GM19328 (cell line): ENCODE data around the gene FCRL2.
A peak's percentile ranks its signal among the peaks of the same experiment; 100 is the strongest.

Experiments
- ATAC-seq: cut with Tn5 transposase; IDR thresholded peaks from one replicate; pipeline ENCODE4 v1.9.1; 2021; ENCODE audit warnings: mild to moderate bottlenecking, moderate library complexity; ENCODE audit not compliant: unreplicated experiment

Gene FCRL2, protein sequence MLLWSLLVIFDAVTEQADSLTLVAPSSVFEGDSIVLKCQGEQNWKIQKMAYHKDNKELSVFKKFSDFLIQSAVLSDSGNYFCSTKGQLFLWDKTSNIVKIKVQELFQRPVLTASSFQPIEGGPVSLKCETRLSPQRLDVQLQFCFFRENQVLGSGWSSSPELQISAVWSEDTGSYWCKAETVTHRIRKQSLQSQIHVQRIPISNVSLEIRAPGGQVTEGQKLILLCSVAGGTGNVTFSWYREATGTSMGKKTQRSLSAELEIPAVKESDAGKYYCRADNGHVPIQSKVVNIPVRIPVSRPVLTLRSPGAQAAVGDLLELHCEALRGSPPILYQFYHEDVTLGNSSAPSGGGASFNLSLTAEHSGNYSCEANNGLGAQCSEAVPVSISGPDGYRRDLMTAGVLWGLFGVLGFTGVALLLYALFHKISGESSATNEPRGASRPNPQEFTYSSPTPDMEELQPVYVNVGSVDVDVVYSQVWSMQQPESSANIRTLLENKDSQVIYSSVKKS

DNA sequence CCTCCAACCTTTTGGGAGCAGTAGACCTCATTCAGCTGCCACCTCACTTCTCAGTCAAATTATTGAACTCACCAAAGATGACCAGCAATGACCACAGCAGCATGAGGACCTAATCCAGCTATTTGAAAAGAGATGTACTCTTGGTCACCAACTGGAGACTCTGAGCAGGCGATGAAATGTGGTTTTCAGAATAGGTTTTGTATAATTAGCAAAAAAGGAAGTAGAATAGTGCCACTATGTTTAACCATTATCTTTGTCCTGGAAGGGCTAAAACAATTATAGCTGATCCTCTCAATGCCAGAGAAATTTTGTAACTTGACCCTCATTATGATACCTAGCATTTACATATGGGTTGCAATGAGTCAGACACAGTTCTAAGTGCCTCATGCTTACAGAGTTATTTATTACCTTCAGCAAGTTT, at the start of gene FCRL2:
Gene FCRL2, minus strand, starts transcription at position 162 of the 421 bp plus-strand sequence. Its CDS starts 59 bp downstream, at position 103.
- no peak for ATAC-seq

DNA sequence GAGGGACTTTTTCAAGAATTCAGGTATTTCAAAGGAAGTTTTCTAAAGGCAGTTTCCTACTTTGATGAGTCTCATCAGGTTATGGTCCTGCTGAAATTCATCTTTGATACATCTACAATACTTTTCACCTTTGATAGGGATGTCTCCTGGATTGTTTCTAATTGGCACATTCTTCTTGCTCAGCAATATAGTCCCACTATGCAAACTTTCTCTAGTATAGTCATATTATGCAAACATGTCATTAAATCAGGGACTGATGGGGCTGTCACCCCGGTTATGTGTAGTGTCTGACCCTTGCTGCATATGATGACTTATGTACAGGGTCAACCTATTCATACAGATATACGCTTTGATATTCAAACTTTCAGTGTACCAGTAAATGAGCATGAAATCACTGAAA, 43.4 kb upstream of the FCRL2 start:
- ATAC-seq = no peak

DNA sequence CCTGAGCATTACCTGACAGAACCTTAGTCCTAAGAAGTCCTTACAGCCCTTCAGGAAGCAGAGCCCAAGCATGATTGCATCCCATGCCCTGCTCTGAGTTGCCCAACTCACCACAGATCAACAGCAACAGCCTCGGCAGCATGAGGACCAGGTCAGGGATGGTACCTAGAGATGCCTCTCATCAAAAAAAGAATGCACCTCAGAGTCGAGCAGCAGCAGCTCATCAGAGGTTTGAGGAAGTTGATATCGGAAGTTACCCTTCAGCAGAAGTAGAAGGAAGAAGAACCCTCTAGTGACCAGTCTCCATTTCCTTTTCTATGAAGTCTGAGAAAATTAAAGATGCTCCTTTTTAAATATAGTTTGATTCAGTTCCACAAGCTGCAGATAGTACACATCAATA, 43.0 kb upstream of the FCRL2 start, which contains the start of gene FCRL1:
Gene FCRL1, minus strand, starts transcription at position 225 of the 400 bp plus-strand sequence. Its CDS starts 83 bp downstream, at position 142.
- no peak for ATAC-seq

DNA sequence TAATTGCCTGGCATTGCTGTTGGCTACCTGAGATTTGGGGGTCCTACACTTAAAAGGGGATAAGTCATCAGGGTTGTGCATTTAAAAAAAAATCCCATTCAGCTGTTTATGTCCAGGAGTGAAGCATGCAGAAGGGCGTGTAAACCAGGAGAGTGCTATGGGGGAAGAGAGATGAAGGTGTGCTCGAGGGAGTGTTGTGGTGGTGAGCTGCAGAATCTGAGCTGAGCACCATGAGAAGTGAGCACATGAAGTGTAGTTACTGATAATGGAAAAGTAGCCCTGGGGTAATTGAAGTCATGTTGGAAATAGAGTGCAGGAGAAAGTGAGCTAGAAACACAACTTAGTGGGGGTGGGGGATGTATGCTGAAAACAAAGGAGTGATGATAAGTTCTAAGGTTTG, 42.3 kb upstream of the FCRL2 start:
- no peak for ATAC-seq

DNA sequence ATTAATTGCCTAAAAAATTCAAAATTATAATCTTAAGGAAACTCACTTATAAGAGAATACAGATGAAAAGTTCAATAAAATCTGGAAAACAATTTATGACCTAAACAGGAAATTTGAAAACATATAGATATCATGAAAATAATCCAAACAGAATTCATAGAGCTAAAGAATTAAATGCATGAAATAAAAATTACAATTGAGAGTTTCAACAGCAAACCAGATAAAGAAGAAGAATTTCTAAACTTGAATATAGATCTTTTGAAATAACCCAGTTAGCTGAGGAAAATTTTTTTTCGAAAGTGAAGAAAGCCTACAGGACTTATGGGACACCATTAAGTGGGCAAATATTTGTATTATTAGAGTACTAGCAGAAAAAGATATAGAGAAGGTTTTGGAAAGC, 36.3 kb upstream of the FCRL2 start:
- ATAC-seq = no peak

DNA sequence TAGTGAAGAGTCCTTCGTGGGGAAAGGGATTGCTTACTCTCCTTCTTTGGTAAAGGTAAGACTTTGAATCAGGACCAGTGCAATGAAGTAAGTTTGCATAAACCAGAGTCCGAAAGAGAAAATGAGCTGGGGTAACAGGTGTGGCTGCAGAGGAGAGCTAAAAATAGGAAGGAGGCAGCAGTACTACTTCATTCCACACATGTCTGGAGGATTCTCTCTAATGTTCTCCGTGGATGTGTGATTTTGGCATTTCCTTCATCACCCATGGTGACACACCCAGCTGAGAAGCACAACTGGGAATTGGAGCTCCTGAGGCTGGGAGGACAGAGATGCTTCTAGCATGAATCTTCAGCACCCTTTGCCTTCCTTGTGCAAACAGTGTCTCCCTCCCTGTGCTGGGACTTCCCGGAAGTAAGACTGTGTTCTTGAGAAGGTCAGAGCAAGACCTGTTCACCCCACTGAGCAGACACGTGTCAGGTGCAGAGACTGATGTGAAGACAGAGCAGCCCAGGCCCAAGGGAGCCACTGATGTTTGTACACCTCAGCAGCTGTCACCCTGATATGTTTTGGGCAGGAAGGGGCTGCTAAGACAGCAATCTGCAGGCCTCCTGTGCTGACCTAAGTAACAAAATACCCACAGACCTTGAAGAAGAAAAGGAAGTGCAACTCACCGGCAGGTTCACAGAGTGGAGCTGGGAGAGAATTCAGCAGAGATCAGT, 29.7 kb upstream of the FCRL2 start:
- peak; percentile 90 for ATAC-seq

DNA sequence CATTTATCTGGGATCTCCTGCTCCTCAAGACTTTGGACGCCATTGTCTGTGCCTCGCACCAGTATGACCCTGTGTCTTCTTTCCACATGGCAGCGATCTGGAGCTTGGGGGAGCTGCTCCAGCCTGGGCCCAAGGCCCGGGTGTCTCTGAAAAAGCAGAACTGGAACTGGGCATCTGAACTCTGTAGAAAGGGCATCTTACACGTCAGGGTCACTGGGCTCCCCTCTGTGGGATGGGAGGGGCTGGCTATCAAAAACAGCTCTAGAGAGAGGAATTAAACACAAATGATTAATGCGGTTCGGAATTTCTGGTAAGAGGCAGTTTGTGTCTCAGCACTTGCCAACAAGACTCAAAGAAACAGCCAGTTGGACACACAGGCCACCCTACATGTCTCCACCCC, 26.9 kb upstream of the FCRL2 start:
- no peak for ATAC-seq

DNA sequence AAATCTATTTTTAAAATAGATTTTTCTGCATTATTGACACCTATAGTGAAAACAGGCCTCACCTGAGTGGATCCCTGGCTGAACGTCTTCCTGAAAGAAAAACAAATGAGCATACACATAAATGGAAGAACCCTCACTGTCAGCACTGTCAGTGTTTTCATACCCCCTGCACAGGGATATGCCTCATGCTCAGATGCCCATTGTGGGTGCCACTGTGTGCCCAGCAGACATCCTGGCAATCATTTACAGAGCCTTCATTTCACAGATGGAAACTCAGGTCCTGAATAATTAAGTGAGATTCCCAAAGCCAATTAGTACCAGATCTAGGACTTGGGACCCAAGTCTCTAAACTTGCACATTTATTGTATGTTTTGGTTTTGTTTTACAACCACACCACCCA, 23.1 kb upstream of the FCRL2 start:
- ATAC-seq = no peak

DNA sequence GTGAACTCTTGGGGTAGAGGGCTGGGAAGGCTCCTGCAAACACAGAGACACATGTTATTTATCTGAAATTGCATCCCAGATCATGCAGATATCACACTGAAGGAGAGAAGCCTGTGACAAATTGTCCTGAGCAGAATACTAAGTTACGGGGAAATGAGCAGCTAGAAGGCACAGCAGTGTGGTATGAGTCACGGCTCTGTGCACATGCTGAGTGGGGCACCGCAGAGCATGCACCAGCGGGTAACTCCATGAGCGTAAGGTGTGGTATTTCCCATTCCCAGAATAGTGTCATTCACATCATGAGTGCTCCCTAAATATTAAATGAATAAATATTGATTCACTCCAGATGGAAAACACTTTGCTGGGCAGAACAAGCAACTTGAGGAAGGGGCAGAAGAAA, 21.3 kb upstream of the FCRL2 start:
- ATAC-seq = no peak

DNA sequence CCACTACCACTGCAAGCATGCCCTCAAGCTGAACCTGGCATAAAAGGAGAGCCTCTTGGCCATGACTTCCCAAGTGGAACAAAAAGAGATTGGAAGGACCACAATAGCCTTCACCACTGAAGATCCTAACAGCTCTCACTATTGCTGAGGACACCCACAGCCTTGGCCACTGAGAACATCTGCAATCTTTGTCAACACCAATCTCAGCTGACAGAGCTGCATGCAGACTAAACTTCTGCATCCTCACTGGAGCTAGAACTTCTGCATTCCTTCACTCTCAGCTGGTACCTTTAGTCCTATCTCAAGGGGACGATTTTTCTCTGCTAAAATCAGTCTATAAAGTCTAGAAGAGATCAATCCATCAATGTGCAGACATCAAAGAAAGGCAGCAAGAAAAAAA, 8.3 kb upstream of the FCRL2 start:
- no peak for ATAC-seq

DNA sequence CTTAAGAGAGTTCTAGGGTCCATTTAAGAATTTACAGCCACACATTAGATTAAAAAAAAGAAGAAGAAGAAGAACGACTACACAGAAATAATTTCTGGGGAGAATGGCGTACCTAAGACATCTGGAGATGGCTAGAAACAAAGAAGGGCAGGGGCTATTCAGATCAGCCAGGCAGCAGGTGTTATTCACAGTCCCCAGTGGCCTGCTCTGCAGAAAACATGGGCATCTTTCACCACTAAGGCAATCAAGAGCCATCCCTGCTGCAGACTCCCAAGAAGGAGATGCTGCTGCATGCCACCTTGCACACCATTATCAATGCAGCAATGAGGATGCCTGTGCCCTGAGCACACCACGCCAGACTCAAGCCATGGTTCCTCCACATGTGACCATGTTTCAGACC, 7.9 kb upstream of the FCRL2 start:
- ATAC-seq = no peak

DNA sequence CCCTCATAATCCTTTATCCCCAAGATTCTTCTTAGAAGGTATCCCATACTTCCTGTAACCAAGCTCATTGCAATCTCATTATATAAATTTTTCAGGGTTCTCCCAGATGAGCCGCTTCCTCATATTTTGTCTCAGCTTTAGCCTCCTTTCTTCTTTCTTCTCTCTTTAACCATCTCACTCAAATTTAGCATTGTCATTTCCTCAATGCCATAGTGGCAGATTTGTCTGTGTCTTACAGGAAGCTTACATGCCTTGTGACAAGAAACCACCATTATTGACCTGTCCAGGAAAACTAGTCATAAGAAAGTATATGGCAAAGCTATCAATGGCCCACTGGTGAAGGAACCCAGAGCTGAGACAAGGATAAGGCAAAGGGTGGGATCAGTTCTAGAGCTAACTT, 6.0 kb upstream of the FCRL2 start:
- no peak for ATAC-seq

DNA sequence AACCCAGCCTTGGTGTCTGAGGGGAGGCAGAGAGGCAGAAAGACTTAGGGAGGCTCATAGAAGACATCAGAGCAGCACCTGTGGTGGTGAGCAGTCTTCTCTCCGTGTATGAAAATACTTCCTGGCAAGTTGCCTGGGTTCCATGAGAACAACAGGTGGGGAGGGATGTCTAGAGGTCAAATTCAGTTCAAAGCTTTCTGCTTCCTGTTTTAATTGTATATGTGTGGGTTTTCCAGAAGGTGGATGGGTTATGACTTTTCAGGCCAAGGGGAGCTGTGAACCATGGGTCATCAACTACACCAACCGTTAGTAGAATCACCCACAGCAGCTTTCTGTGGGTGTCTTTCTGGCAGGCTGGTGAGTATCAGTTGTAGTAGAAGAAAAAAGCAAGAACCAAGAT, 4.1 kb upstream of the FCRL2 start:
- ATAC-seq = peak; percentile 61

DNA sequence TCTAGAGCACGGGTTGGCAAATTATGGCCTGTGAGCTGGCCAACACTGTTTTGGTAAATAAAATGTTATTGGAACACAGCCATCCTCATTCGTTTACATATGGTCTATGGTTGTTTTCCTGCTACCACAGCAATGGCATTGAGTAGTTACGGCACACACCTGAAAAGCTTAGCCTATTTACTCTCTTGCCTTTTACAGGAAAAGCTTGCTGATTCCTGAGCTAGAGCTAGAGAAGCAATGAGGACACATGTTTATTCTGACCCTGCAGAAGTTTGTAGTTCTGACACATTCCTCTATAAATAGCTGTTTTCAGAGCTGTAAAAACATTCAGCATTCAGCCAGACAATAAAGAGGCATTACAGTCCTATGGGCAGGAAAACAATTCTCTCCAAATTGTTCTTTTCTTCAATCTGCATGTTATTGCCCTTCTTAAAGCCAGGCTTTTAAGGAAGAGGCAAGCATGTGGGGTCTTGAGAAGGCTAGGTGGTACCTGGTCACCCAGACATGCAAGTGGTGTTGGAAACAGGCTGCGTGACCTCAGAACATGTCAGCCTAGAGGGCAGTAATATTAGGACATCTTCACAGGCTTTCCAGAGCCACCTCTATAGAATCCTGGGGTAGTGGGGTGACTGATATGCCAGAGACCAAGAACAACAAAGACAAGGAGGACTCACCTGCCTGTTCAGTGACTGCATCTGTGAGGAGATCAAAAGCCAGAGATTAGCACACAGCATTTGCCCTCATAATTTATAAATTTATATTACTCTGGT, 1.6 kb downstream of the FCRL2 start:
- no peak for ATAC-seq

DNA sequence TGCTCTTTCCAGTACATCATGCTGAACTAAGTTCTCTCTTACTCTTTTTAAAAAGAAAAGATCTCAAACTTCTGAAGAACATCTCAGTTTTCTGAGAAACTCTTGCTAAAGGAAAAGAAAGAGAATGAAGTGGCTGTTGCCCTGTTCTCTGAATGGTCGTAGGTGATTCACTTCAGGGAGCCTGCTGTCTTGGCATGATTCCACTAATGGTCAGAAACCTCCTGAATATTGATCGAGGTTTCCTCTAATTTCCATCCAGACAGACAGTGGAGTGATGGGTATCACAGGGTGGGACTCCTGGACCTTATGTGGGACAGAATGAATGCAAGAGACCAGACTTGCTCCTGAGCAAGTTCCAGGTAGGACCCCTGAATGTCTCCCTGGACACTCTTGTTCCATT, 2.5 kb downstream of the FCRL2 start:
- ATAC-seq = no peak

DNA sequence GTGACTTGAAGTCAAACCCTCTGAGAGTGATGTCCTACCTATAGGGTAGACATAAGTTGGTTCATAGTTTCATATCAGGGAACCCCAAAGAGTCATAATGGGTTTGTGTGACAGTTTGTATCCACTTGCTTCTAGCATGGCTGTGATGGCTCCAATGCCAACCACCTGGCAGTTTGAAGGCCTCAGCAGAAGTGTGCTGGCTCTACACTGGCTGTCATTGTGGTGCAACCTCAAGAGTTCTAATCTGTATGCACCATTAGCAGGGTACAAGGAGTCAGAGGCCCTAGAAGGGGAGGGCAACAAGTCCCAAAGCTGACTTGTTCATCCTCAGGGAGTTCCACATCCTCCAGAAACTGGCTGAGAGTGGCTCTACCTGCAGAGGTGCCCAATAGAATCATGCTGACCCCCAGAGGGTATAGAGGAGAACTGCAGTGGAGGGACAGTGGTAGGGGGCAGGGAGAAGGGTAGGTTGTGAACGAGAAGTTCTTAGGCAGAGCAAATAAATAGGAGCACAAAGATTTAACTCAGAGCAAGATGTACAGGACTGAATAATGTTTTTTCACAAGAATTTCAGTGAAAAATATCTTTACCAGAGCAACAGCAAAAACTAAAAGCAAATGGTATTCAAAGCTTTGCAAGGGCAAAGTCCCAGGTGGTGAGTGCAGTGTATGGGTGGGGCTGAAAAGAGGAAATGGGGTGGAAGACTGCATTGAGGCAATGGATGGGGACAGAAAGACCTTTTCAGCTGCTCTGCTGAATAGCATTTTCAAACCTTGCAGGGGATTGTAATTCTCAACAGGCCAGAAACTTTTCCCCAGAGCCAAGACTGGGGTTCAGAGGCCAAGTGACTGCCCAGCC, 3.2 kb downstream of the FCRL2 start:
- ATAC-seq = peak; percentile 67

DNA sequence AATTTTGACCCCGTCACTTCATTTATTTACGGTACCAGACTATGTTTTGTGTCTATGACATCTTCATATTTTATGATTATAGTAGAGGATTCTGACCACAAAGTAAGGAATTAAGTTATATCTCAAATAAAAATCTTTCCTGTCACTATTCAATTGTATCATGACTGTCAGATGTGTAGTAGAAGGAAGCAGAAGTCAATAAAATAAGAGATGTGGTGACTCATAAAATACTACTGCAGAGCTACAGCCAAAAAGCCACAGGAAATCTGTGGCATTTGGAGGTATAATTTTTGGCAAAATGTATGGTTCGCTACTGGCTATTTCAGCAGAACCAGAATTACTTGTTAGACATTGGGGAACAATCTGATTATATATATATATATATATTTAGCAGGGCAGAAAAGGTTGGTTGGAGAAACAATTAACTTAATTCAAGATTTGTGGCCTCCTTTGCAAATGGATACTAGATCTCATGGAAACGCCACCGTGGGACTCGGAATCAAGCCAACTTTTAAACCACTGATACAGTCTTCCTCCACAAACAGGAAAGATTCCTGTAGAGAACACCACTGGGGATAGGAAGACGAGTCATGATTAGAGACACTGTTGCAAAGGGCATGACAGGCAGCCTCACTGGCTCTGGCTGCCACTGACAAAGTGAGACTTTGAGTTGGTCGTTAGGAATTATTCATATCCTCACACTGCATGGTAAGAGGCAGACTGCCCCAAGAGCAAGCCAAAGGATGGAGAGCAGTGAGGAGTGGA, 5.1 kb downstream of the FCRL2 start:
- no peak for ATAC-seq

DNA sequence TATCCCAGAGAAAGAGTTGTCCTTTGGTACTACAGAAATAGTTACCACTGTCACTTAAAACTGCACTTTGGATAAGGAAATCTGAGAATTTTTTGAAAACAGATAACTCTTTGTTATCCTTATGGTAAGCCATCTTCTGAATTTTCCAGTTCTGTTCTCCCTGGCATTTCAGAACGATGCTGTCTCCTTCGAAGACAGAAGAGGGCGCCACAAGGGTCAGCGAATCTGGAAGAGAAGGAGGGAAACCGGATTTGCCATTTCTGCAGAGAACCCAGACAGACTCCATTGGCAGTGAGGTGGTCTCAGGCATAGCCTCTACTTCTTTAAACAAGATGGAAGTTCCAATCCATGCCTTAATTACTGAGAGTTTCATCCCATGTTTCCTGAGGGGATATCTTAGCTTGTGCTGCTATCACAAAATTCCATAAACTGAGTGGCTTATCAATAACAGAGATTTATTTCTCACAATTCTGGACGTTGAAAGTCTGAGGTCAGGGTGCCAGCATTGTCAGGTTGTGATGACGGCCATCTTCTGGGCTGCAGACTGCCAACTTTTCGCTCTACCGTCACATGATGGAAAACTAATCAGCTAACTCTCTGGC, 6.4 kb downstream of the FCRL2 start:
- ATAC-seq = no peak

DNA sequence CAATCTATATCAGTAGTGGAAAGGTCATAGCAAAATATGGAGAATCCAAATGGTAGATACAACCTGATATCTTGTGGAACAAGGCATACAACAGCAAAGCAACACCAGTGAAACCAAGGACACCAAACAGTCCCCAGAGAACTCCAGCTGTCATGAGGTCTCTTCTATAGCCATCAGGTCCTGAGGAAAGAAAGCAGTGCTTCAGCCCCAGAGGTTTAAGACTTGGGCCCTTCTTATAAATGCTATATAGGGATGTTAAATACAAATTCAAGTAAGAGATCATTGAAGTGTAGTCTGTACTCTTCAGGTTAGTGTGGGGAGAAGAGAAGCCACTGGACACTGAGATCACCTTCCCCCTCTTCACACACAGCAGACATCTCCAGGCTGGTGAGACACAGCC, 10.1 kb downstream of the FCRL2 start:
- no peak for ATAC-seq
